Endothelial cell (in vitro differentiated cells): ENCODE results near the gene MACROD2. TPM values are rescaled to one million over a fixed set of nuclear protein-coding genes. Genes with fewer than 3 reads are reported as not detected.

Experiments
- DNase-seq: peaks from one replicate; pipeline ENCODE4 v3.0.0; 2021; ENCODE audit warnings: low spot score
- H3K27ac Mint-ChIP-seq: one replicate; pipeline ENCODE4 v1.8.0; 2021; ENCODE audit warnings: mixed read lengths, inconsistent platforms; ENCODE audit not compliant: unreplicated experiment
- H3K27me3 Mint-ChIP-seq: one replicate; pipeline ENCODE4 v1.8.0; 2021; ENCODE audit warnings: mild to moderate bottlenecking, moderate library complexity, mixed read lengths, inconsistent platforms; ENCODE audit not compliant: unreplicated experiment
- H3K36me3 Mint-ChIP-seq: one replicate; pipeline ENCODE4 v1.8.0; 2021; ENCODE audit warnings: mild to moderate bottlenecking, low read depth, mixed read lengths, inconsistent platforms; ENCODE audit not compliant: unreplicated experiment
- H3K4me1 Mint-ChIP-seq: one replicate; pipeline ENCODE4 v1.8.0; 2021; ENCODE audit warnings: mild to moderate bottlenecking, mixed read lengths, inconsistent platforms; ENCODE audit not compliant: unreplicated experiment
- H3K4me3 Mint-ChIP-seq: one replicate; pipeline ENCODE4 v1.8.0; 2021; ENCODE audit warnings: mild to moderate bottlenecking, mixed read lengths, inconsistent platforms; ENCODE audit not compliant: unreplicated experiment
- H3K9me3 Mint-ChIP-seq: one replicate; pipeline ENCODE4 v1.8.0; 2021; ENCODE audit warnings: mixed read lengths, inconsistent platforms; ENCODE audit not compliant: unreplicated experiment
- total RNA-seq: library from RNA; stranded (reverse); fragmentation: NEBNext Ultra II Directional; extraction: Animal tissue kit (Norgen Biotek cat#: 25700); gene quantifications from one replicate; pipeline ENCODE4 v1.2.1, GENCODE V29; 2021; ENCODE audit not compliant: unreplicated experiment
- TF ChIP-seq, protein P1 (sequence below): fragments of 200-600 bp; sonication (generic); IDR thresholded peaks from one replicate; pipeline ENCODE4 v1.5.0; 2021; ENCODE audit warnings: antibody characterized with exemption; ENCODE audit not compliant: unreplicated experiment

The MACROD2 gene
- total RNA-seq, 1 donor from 2014 or later = 6.4 TPM

DNA sequence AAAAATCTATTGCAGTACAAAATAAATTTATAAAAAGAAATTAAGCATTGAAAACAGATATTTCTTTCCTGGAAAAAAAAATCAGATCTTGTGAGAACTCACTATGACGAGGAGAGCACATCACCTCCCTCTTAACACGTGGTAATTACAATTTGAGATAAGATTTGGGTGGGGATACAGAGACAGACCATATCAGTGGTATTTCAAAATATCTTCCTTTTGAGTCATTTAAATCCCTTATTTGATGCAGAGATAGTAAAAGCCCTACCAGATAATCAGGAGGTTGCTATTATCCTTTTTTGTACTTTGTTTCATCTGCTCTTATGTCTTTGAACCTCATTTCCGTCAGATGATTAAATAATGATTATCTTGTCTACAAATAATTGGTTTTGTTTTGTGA, 1777.5 kb downstream of the MACROD2 start:
- Mint-ChIP-seq H3K36me3 (no peaks in the 10 kb centered on the region), H3K27ac (no peak overlapping the region), H3K4me1 (no peaks in the 10 kb centered on the region), H3K9me3 (no peaks in the 10 kb centered on the region), H3K27me3 (no peaks in the 10 kb centered on the region), H3K4me3 (no peak overlapping the region)
- DNase-seq = no peak
- TF ChIP-seq, protein P1, sequence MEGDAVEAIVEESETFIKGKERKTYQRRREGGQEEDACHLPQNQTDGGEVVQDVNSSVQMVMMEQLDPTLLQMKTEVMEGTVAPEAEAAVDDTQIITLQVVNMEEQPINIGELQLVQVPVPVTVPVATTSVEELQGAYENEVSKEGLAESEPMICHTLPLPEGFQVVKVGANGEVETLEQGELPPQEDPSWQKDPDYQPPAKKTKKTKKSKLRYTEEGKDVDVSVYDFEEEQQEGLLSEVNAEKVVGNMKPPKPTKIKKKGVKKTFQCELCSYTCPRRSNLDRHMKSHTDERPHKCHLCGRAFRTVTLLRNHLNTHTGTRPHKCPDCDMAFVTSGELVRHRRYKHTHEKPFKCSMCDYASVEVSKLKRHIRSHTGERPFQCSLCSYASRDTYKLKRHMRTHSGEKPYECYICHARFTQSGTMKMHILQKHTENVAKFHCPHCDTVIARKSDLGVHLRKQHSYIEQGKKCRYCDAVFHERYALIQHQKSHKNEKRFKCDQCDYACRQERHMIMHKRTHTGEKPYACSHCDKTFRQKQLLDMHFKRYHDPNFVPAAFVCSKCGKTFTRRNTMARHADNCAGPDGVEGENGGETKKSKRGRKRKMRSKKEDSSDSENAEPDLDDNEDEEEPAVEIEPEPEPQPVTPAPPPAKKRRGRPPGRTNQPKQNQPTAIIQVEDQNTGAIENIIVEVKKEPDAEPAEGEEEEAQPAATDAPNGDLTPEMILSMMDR = no peak

DNA sequence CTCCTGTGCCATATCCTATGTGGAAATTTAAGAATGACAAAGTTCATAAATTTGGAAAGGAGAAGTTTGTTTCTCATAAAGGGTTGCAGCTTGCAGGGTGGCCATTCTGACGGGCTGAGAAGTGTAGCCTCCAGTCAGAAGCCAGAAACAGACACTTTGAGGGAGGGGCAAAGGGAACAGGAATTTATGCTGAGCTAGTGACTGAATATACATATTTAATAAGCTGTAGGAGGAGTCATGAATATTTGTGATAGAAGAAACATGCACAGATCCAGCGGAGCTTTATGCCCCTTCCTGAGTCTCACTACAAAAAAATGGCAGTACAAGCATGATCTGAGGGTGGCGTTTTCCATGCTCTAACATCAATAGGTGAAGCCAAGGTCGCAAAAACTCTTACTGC, 1779.6 kb downstream of the MACROD2 start:
- Mint-ChIP-seq H3K4me3 (no peak overlapping the region), H3K4me1 (no peaks in the 10 kb centered on the region), H3K27ac (no peak overlapping the region), H3K36me3 (no peaks in the 10 kb centered on the region), H3K27me3 (no peaks in the 10 kb centered on the region), H3K9me3 (no peaks in the 10 kb centered on the region)
- DNase-seq = no peak
- TF ChIP-seq, protein P1 = no peak

DNA sequence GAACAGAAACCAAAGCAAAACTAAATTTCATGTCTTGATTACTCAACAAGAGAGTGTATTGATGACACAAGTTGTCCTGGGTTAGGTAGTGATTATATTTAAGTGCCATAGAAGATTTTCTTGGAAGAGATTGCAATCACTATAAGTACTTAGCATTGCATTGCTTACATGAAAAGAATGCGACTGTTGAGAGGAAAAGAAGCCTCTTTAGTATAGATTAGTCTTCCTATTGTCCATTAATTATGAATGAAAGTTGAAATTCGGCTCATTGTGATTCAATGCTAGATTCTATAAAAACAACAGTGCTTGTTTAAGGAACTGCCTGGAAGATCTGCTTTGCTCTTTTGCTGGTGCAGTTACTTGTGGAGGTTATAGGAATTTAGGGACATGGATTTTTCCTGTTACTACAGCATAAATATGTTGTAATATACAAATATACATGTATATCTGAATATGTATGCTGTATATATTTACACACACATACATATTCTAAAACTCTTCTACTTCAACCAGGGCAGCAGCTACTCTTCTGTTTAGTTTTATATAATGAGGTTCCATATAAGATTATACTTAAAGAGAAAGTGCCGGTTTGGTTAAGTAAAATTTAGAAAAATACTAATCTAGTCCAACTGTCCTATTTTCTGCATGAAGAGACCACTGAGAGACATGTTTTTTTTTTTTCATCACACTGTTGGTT, 1781.6 kb downstream of the MACROD2 start:
- TF ChIP-seq, protein P1 = no peak
- Mint-ChIP-seq H3K27ac (no peak overlapping the region), H3K4me3 (no peak overlapping the region)

DNA sequence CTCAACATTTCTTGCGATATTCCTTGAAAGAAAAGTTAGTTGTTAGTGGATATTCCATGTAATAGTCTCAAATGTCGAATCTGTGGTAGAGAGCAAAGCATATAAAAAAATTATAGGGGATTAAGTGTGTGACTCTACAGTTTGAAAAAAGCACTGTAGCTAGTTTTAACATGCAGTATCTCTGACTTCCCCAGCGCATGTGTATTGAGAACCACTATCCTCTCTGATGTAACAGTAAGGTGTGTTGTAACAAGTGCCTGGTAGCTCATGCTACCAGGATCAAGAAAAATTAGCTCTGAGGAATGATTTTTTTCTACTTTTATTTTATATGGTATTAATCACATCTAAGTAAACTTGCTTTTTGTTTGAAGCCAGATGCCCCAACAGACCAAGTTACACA, 1788.7 kb downstream of the MACROD2 start:
- Mint-ChIP-seq H3K27ac (no peak overlapping the region), H3K9me3 (no peaks in the 10 kb centered on the region), H3K36me3 (no peaks in the 10 kb centered on the region), H3K4me1 (no peaks in the 10 kb centered on the region), H3K4me3 (no peak overlapping the region), H3K27me3 (no peaks in the 10 kb centered on the region)
- no peak for DNase-seq
- TF ChIP-seq, protein P1 = no peak

More for the DNA sequence above, 1781.6 kb downstream of the MACROD2 start:
- Mint-ChIP-seq H3K4me1 (no peaks in the 10 kb centered on the region), H3K9me3 (no peaks in the 10 kb centered on the region), H3K36me3 (no peaks in the 10 kb centered on the region), H3K27me3 (no peaks in the 10 kb centered on the region)
- DNase-seq = no peak

DNA sequence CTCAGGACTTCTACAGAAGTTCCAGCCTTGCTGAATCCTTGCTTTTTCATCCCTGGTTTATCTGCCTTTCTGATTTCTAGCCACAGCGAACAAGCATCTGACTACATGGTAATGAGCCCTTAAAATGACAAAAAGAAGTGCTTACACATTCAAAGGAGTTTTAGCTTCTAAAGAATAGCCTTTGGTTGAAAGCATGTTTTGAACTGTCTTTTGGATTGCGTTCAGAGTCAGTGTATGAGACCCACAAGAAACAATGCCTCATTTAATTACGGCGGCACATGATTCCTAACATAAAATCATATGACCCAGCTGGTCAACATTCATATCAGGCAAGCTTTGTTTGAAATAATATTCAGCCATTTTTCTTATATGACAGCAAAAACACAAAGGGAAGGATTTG, 1793.8 kb downstream of the MACROD2 start:
- Mint-ChIP-seq H3K27ac (no peak overlapping the region), H3K9me3 (no peaks in the 10 kb centered on the region), H3K4me1 (no peaks in the 10 kb centered on the region), H3K36me3 (no peaks in the 10 kb centered on the region), H3K4me3 (no peak overlapping the region), H3K27me3 (no peaks in the 10 kb centered on the region)
- no peak for DNase-seq
- TF ChIP-seq, protein P1 = no peak
